Ishikawa (cell line): ENCODE measurements around the gene PITPNM2.

Source experiments
- CEBPB ChIP-seq: IDR thresholded peaks from 2 replicates; pipeline ENCODE4 v1.6.1; 2012
- CREB1 ChIP-seq: IDR thresholded peaks from 2 replicates; pipeline ENCODE4 v1.6.1; 2012; ENCODE audit warnings: low read depth
- EGR1 ChIP-seq: IDR thresholded peaks from 2 replicates; pipeline ENCODE4 v1.6.1; 2012
- EP300 ChIP-seq: IDR thresholded peaks from 2 replicates; pipeline ENCODE4 v1.6.1; 2012; ENCODE audit warnings: borderline replicate concordance
- FOXM1 ChIP-seq: IDR thresholded peaks from 2 replicates; pipeline ENCODE4 v1.6.1; 2012; ENCODE audit warnings: low read depth, borderline replicate concordance
- MAX ChIP-seq: IDR thresholded peaks from 2 replicates; pipeline ENCODE4 v1.6.1; 2012
- NFIC ChIP-seq: IDR thresholded peaks from 2 replicates; pipeline ENCODE4 v1.6.1; 2012
- RAD21 ChIP-seq: IDR thresholded peaks from 2 replicates; pipeline ENCODE4 v1.6.1; 2012; ENCODE audit warnings: low read depth
- REST ChIP-seq: IDR thresholded peaks from 2 replicates; pipeline ENCODE4 v1.6.1; 2012; ENCODE audit warnings: low read depth, mild to moderate bottlenecking
- TAF1 ChIP-seq: IDR thresholded peaks from 2 replicates; pipeline ENCODE4 v1.6.1; 2012; ENCODE audit warnings: low read depth, mild to moderate bottlenecking
- TCF12 ChIP-seq: IDR thresholded peaks from 2 replicates; pipeline ENCODE4 v1.6.1; 2012; ENCODE audit warnings: low read depth
- TEAD4 ChIP-seq: IDR thresholded peaks from 2 replicates; pipeline ENCODE4 v1.6.1; 2012
- USF1 ChIP-seq: IDR thresholded peaks from 2 replicates; pipeline ENCODE4 v1.6.1; 2012
- YY1 ChIP-seq: IDR thresholded peaks from 2 replicates; pipeline ENCODE4 v1.6.1; 2012; ENCODE audit warnings: low read depth
- ZBTB7A ChIP-seq: IDR thresholded peaks from 2 replicates; pipeline ENCODE4 v1.6.1; 2012; ENCODE audit warnings: low read depth

The PITPNM2 gene

GRCh38 chr12:123150744-123151456 is at the start of gene PITPNM2:
TSS of gene PITPNM2 (minus strand) at chr12:123151090. CDS start at chr12:123034590, 116,500 bp downstream.
- TF ChIP-seq TCF12 (no peak), TAF1 (peak; percentile 5; the same call in 1 of the 2 replicates), MAX (peak; percentile 60; the same call in 1 of the 2 replicates)

GRCh38 chr12:123200414-123200813 is 49.5 kb upstream of the PITPNM2 start:
- no peak for TF ChIP-seq USF1
- no peak for TF ChIP-seq FOXM1
- no peak for TF ChIP-seq RAD21
- TF ChIP-seq REST = no peak
- TF ChIP-seq TEAD4 = no peak
- TF ChIP-seq EGR1 = no peak
- no peak for TF ChIP-seq TCF12
- TF ChIP-seq ZBTB7A = no peak
- TF ChIP-seq CEBPB = no peak
- no peak for TF ChIP-seq YY1
- no peak for TF ChIP-seq TAF1

- TF ChIP-seq EP300 = no peak
- TF ChIP-seq REST = no peak
- TF ChIP-seq USF1 = no peak
- TF ChIP-seq TAF1 = no peak
- TF ChIP-seq EGR1 = no peak
Observed at GRCh38 chr12:123199936-123200335, 49.0 kb upstream of the PITPNM2 start.

GRCh38 chr12:123187637-123188036 is 36.7 kb upstream of the PITPNM2 start:
- TF ChIP-seq CEBPB (no peak), FOXM1 (no peak), YY1 (no peak), TCF12 (no peak), ZBTB7A (no peak), EP300 (no peak), TAF1 (no peak), USF1 (no peak), CREB1 (no peak), EGR1 (no peak), REST (no peak), RAD21 (no peak), TEAD4 (no peak), NFIC (no peak), MAX (no peak)
